Activated CD8-positive, alpha-beta memory T cell treated with anti-CD3 and anti-CD28 coated beads for 1 hour (primary cell): ENCODE results near the gene DHFR2.
A peak's percentile ranks its signal among the peaks of the same experiment; 100 is the strongest.
"Not testable (repeated sequence)": the region's sequence is repeated elsewhere in the genome, so short reads cannot be mapped to it uniquely, and the experiment has no call there.

Experiments used
- DNase-seq, 2 donors: peaks; one replicate each; pipeline ENCODE4 v3.0.0-alpha.2; 2020; ENCODE audit warnings: low read depth in 1 of 2; ENCODE audit errors: extremely low read depth in 1 of 2

The DHFR2 gene

GRCh38 chr3:94062513-94063404 is at the start of gene DHFR2, which contains the start of gene NSUN3:
Gene DHFR2, minus strand, starts transcription at chr3:94062916. Its CDS starts 1,405 bp downstream, at chr3:94061511.
Gene NSUN3, plus strand, starts transcription at chr3:94063061. Its CDS starts 66 bp downstream, at chr3:94063127.
- DNase-seq: peak; percentile 51 to 62

GRCh38 chr3:94110854-94111253 is 48.1 kb upstream of the DHFR2 start:
- no peak for DNase-seq

GRCh38 chr3:94110232-94110631 is 47.5 kb upstream of the DHFR2 start:
- not testable (repeated sequence) for DNase-seq

- DNase-seq: no peak
These were observed 43.6 kb upstream of the DHFR2 start for GRCh38 chr3:94106268-94106667.

DNA sequence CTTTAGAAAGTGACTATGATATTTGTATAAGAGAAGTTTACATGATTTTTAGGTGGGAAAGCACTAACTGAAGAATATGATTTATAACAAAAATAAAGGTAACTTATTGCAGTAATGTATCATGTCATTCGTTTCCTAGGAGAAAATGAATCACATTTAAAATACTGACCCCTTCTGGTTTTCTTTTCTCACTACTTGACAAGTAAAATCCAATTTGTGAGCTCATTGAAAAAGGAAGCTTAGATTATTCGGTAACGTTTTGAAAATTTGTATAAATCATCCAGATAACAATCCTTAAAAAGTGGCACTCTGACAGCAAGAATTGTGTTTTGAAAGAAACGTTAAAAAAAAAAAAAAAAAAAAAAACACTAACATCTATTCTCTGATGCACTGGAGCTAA is 39.1 kb upstream of the DHFR2 start:
- DNase-seq: no peak

DNA sequence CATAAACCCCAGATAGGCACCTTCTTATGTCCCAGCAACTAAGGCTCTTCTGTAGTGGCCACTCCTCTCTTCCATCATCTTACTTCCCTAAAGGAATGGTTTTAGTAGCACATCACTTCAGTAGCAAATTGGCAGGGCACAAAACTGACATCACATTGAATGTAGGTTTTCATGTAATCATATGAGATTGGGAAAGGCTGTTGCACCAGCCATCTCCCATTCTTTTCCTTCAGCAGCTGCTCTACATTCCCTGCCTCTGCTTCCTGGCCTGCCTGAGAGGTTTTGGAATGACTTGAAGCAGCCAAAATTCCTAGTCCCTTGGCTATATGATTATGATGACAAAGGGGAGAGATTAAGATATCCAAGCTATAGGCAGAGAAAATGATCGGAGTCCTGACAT is 36.6 kb upstream of the DHFR2 start:
- no peak for DNase-seq

GRCh38 chr3:94098452-94098851 is 35.7 kb upstream of the DHFR2 start:
- no peak for DNase-seq

DNA sequence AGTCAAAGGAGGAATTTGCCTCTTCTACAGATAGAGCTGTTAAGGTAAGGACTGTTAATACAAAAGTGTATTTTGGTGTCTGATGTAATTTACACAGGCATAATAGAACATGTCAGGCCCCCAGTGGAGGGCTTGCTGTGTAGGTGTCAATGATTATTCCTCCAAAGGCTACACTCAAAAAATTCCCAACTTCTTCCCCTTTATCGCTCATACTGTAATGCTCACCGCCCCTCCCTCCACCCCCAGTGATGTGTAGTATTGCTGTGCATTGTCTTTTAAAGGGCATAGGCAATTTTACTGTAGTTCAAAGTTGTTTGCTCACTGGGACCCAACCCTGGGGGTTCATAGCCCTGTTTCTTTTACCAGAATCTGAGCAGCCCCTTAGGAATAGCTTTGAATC is 32.4 kb upstream of the DHFR2 start:
- DNase-seq: no peak

DNA sequence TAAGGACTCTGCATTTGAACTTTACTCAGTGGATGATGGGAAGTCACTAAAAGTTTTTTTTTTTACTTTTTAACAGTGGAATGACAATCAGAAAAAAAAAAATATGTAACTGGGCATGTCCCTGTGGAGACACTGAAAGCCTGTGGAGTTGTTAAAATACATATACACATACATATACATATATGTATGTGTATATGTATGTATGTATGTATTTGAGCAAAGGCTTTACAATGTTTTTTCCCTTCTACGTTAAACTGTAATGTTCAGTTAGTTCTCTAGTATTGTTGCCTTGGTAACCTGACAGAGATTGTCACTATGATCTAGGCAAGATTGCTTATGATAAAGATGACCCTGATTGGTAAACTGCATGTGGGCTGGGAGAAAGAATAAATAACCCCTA is 30.4 kb upstream of the DHFR2 start:
- no peak for DNase-seq

DNA sequence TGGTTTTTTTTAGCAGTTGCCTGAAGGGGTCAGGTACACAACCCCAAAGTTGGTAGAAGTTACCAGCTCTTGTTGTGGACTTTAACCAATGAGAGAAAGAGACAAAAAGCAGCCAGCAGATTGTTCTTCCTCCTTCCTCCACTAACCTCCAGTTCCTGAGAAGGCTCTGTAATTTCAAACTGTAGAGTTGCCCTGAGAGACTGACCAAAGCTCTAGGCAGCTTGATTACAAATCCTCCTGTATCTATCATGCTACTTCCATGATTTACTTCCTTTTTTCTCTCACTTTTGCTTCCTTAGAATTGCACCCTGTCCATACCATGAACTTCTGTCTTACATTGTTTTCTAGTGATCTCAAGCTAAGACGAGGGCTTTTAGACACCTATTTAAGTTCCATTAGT is 29.4 kb upstream of the DHFR2 start:
- DNase-seq: no peak

DNA sequence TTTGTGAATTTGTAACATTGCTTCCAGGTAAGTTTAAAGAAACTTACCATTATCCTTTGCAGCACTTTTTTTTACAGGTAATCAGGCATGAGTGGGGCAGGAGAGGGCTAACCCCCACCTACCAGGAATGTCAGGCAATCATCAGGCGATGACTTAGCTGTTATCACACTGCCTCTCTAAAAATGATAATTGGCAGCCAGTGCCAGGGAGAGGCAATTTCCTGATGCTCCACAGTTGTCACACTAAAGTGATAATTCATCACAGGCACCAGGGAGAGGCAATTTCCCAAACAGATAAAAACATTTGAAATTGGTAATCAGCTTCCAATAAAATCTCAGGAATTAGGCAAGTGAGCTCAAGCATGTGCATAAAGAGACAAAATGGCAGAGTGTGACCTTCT is 26.4 kb upstream of the DHFR2 start:
- DNase-seq: no peak

GRCh38 chr3:94083261-94083660 is 20.5 kb upstream of the DHFR2 start:
- no peak for DNase-seq

GRCh38 chr3:94082391-94082937 is 19.7 kb upstream of the DHFR2 start:
- no peak for DNase-seq

DNA sequence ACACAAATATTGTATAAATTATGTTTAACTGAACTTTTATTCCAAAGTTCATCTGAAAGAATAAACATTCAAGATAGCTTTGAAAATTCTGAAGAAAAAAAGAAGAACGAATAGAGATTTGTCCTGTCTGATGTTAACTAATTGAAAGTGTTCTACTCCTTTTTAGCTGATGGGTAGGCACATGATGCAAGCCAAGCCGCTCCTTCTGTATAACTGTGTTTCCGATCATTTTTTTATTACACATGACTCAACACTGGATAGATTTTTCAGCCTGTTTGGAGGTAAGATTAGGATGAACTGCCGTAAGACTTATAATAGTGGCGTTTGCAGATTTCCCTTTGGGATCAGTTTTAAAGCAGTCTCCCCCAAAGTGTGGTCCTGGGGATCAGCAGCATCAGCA is 19.2 kb upstream of the DHFR2 start:
- no peak for DNase-seq

GRCh38 chr3:94080552-94080951 is 17.8 kb upstream of the DHFR2 start:
- not testable (repeated sequence) for DNase-seq

GRCh38 chr3:94076055-94076454 is 13.3 kb upstream of the DHFR2 start:
- no peak for DNase-seq

DNA sequence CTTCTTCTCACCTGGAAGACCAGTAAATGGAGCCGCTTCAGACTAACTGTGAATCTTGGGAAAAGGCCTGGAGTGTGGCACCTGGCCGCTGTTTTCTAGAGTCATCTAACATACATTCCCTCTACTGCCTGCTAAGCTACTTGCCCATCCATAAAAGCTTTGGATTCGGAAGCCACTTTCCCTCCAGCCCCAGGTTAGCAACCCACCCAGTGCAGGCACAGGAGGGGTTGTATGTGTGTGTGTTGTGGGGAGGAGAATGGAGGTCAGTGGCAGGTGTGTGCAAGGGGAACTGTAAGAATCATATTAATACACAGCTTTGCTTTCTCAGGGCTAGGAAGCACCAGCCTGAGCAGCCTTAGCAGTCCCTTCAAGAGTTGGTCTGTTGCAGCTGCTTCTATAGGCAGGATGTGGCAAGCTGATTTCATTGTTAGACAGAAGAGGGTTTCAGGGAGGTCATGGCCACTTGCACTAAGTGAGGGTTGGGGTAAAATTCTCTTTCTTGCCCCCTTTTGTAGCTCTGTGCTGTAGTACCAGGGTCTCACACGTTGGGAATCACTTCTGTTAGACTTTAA is 9.1 kb upstream of the DHFR2 start:
- DNase-seq: no peak

DNA sequence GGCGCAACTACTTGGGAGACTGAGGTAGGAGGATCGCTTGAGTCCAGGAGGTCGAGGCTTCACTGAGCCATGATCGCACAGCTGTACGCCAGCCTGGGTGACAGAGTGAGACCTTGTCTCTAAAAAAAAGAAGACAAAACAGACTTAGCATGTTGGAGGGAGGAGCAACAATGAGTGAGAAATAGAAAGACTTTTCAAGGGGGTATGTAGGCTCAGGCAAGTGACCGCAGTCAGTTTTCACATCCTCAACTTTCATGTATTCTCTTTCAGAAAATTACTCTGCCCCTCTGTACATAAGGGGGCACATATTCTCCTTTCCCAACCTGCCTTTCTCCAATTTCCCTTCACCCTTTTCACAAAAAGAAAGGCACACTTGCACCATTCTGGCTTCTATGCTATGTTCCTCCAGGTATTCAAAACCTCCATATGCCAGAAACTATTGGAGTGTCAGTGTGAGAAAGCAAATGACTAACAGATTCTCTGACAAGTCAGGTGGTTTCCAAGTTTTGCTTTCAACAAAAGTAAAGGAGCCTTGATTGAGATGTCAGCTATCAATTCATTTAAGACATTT is 7.7 kb upstream of the DHFR2 start:
- no peak for DNase-seq

DNA sequence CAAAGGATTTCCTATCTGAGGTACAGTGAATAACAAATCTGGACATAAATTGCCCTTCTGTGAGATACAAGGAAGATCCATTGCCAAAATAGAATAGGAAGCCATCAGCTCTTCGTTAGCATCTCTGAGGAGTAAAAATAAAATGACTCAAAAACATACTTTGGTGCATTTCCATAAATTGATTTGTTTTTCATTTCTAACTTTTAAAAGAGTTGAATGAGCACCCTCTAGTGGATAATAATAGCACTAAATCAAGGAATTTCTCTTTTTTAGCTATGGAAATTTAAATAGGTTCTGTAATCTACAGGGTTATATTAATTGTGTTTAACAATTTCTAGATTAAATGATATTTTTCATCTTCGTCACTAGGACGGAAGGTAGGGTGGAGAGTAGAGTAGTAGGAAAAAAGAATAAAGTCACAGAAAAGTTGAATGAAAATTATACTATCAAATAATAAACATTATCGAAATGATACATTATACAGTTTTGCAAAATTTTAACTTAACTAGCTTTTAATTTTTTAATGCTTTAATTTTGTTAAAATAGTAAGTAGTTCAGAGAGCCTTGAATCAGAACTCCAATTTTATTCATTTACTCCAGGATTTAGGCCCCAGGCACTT is 6.6 kb upstream of the DHFR2 start:
- no peak for DNase-seq

- DNase-seq: no peak
These were observed 4.1 kb upstream of the DHFR2 start for GRCh38 chr3:94066506-94067500.
